Thyroid gland (tissue), 4 donors: ENCODE data around the gene ASTL. TPM values are rescaled to one million over a fixed set of nuclear protein-coding genes. Genes with fewer than 3 reads are reported as not detected.

Experiments used
- DNase-seq, 2 donors: peaks; one replicate each; pipeline ENCODE4 v3.0.0-alpha.2; 2019
- H3K27ac ChIP-seq, 3 donors: fragments of 200-600 bp; sonication (generic); 1 replicate in 2 of 3; 2 replicates in 1 of 3; pipeline ENCODE4 v1.5.1; 2016 to 2019; ENCODE audit warnings: mild to moderate bottlenecking in 1 of 3, moderate library complexity in 1 of 3
- H3K27me3 ChIP-seq: fragments of 200-600 bp; sonication (generic); one replicate; pipeline ENCODE4 v1.5.1; 2019
- H3K36me3 ChIP-seq, 2 donors: fragments of 200-600 bp; sonication (generic); one replicate each; pipeline ENCODE4 v1.5.1; 2016 to 2019
- H3K4me1 ChIP-seq, 2 donors: fragments of 200-600 bp; sonication (generic); one replicate each; pipeline ENCODE4 v1.5.1; 2017 to 2019
- H3K4me3 ChIP-seq, 3 donors: fragments of 200-600 bp; sonication (generic); replicated peaks in 1 of 3; 1 replicate in 2 of 3; 2 replicates in 1 of 3; pipeline ENCODE4 v1.5.1; 2016; ENCODE audit warnings: mild to moderate bottlenecking in 1 of 3
- H3K9me3 ChIP-seq: fragments of 200-600 bp; sonication (generic); one replicate; pipeline ENCODE4 v1.5.1; 2017
- CTCF ChIP-seq, 6 experiments: fragments of 200-600 bp in 3 of 6; fragments of 450-650 bp in 3 of 6; sonication (generic) in 3 of 6; IDR thresholded peaks; one replicate each; pipeline ENCODE4 v1.5.1; 2016 to 2019; ENCODE audit warnings: antibody characterized with exemption in 6 of 6, mild to moderate bottlenecking in 2 of 6, inconsistent platforms in 1 of 6, moderate library complexity in 1 of 6
- POLR2A ChIP-seq, 2 donors: fragments of 450-650 bp; IDR thresholded peaks; one replicate each; pipeline ENCODE4 v1.6.1; 2017; ENCODE audit warnings: antibody characterized with exemption in 2 of 2, mild to moderate bottlenecking in 2 of 2, moderate library complexity in 1 of 2
- WGBS, 2 donors: methylation state at CpG; one replicate each; pipeline ENCODE4 v1.1.5; 2017; 5-methylcytosine and 5-hydroxymethylcytosine counted together
- intact Hi-C: fragments of 100-400 bp; cut with DNase I; formaldehyde crosslinking; loops from one replicate; pipeline ENCODE4 v1.15.1; 2023
- total RNA-seq, 4 donors: library from RNA; depleted of rRNA; stranded (reverse); fragments of >200 nt; gene quantifications; one replicate each; pipeline ENCODE4 v1.2.3, GENCODE V29; 2016

The ASTL gene
- total RNA-seq, 4 donors from 2014 or later: not detected

- Histone ChIP-seq H3K9me3 (no peaks in the 10 kb centered on the region), H3K27ac (peak overlapping the region in 1 of 3 donors; percentile 24), H3K36me3 (no peaks in the 10 kb centered on the region), H3K4me3 (no peak overlapping the region), H3K4me1 (peaks cover 0 to 12% of the 10 kb centered on the region in 2 donors), H3K27me3 (no peaks in the 10 kb centered on the region)
- intact Hi-C loops: no loop called here
- DNase-seq: no peak
- TF ChIP-seq CTCF (IDR thresholded peaks at IDR 0.05) (no peak), POLR2A (IDR thresholded peaks at IDR 0.05) (no peak)
- WGBS, 2 donors: 60 to 69% methylated on average over 14 to 17 of the region's 17 CpGs
These were observed 29.6 kb downstream of the ASTL start for GRCh38 chr2:96108541-96109360.

- Histone ChIP-seq H3K9me3 (no peaks in the 10 kb centered on the region), H3K36me3 (no peaks in the 10 kb centered on the region), H3K27ac (no peak overlapping the region), H3K27me3 (no peaks in the 10 kb centered on the region), H3K4me1 (peaks cover 0 to 18% of the 10 kb centered on the region in 2 donors), H3K4me3 (no peak overlapping the region)
- TF ChIP-seq POLR2A (IDR thresholded peaks at IDR 0.05) (no peak), CTCF (IDR thresholded peaks at IDR 0.05) (no peak)
- 84 to 100% methylated on average over 1 to 3 of the region's 5 CpGs for WGBS, 2 donors
- DNase-seq: no peak
- intact Hi-C loops: no loop called here
These were observed 30.2 kb downstream of the ASTL start for GRCh38 chr2:96108151-96108540.

GRCh38 chr2:96107708-96108065, 30.6 kb downstream of the ASTL start:
- intact Hi-C loops: no loop called here
- TF ChIP-seq CTCF (IDR thresholded peaks at IDR 0.05): no peak
- no peak for TF ChIP-seq POLR2A (IDR thresholded peaks at IDR 0.05)
- no peaks in the 10 kb centered on the region for H3K36me3 ChIP-seq
- no peaks in the 10 kb centered on the region for H3K27me3 ChIP-seq
- peaks cover 0 to 19% of the 10 kb centered on the region in 2 donors for H3K4me1 ChIP-seq
- no peak overlapping the region for H3K4me3 ChIP-seq
- 83 to 95% methylated on average over 3 of the region's 3 CpGs for WGBS, 2 donors
- no peak for DNase-seq
- H3K27ac ChIP-seq: no peak overlapping the region
- no peaks in the 10 kb centered on the region for H3K9me3 ChIP-seq

- Histone ChIP-seq H3K4me3 (no peak overlapping the region), H3K36me3 (no peaks in the 10 kb centered on the region), H3K4me1 (peaks cover 0 to 19% of the 10 kb centered on the region in 2 donors), H3K9me3 (no peaks in the 10 kb centered on the region), H3K27me3 (no peaks in the 10 kb centered on the region), H3K27ac (no peak overlapping the region)
- no peak for DNase-seq
- TF ChIP-seq POLR2A (IDR thresholded peaks at IDR 0.05): no peak
- TF ChIP-seq CTCF (IDR thresholded peaks at IDR 0.05): no peak
- intact Hi-C loops: no loop called here
- 72 to 77% methylated on average over 9 of the region's 9 CpGs for WGBS, 2 donors
These were observed 31.2 kb downstream of the ASTL start for GRCh38 chr2:96106991-96107707.
